ENCODE results near the gene FOXC2. TPM values are rescaled to one million over a fixed set of nuclear protein-coding genes. Genes with fewer than 3 reads are reported as not detected.
A peak's percentile ranks its signal among the peaks of the same experiment; 100 is the strongest.

FOXC2 gene
- not detected in 2 replicates for total RNA-seq (2016; rRNA removed; fragmentation: Illumina TruSeq; extraction: Trizol)
- not detected in 2 replicates for total RNA-seq (2016; cell fraction: cytosol; rRNA removed; fragmentation: Illumina TruSeq; extraction: Trizol; ENCODE audit: low read depth)
- total RNA-seq (2016; cell fraction: insoluble cytoplasmic fraction; rRNA removed; fragmentation: Illumina TruSeq; extraction: Trizol) = not detected in 2 replicates
- not detected in 2 replicates for total RNA-seq (2016; cell fraction: membrane; rRNA removed; fragmentation: Illumina TruSeq; extraction: Trizol)
- total RNA-seq (2016; cell fraction: nucleus; rRNA removed; fragmentation: Illumina TruSeq; extraction: Trizol) = not detected in 2 replicates
- polyA plus RNA-seq (2011; rRNA removed) = 0.05 TPM in 1 of 2 replicates, not detected in the other
- polyA plus RNA-seq (2011; cell fraction: cytosol; rRNA removed) = not detected in 2 replicates
- polyA plus RNA-seq (2011; cell fraction: nucleus; rRNA removed) = 0.26 and 0.31 TPM in 2 replicates
- 0.08 TPM in 1 of 2 replicates, not detected in the other for polyA plus RNA-seq (2012)
- polyA plus RNA-seq (2016; cell fraction: cytosol; fragmentation: Illumina TruSeq; extraction: Trizol; ENCODE audit: low read depth) = not detected in 2 replicates
- not detected in 2 replicates for polyA plus RNA-seq (2016; cell fraction: insoluble cytoplasmic fraction; fragmentation: Illumina TruSeq; extraction: Trizol; ENCODE audit: low read depth)
- not detected in 2 replicates for polyA plus RNA-seq (2016; cell fraction: membrane; fragmentation: Illumina TruSeq; extraction: Trizol; ENCODE audit: low read depth)
- not detected in 2 replicates for polyA plus RNA-seq (2016; cell fraction: nucleus; fragmentation: Illumina TruSeq; extraction: Trizol; ENCODE audit: insufficient read depth, low read depth)
- 0.82 TPM in 1 of 2 replicates, not detected in the other for polyA minus RNA-seq (2011; rRNA and poly(A)+ RNA removed; ENCODE audit: low replicate concordance)
- not detected in 2 replicates for polyA minus RNA-seq (2011; cell fraction: cytosol; rRNA and poly(A)+ RNA removed)
- polyA minus RNA-seq (2011; cell fraction: nucleus; rRNA and poly(A)+ RNA removed) = 0.13 TPM in 1 of 2 replicates, not detected in the other
- Bru-seq, nascent RNA = percentile 20 among the genes with signal in this experiment
- percentile 20 among the genes with signal in this experiment for BruChase-seq, experiment 1, labeled RNA remaining after a 6-hour chase
- BruChase-seq, experiment 2, labeled RNA remaining after a 2-hour chase = percentile 33 among the genes with signal in this experiment
- long read RNA-seq, experiment 1 = 0 reads
- long read RNA-seq, experiment 2 = 0 reads

- no peak within 1 kb of the TSS for H3K9ac ChIP-seq (ENCODE audit: insufficient read depth, low read depth, low read length)
- H4K20me1 ChIP-seq (ENCODE audit: insufficient read depth, low read length) = no peaks in the 10 kb centered on the region
- 39% methylated on average over 26 of the region's 30 CpGs for WGBS (ENCODE audit: low lambda C conversion rate)
- ChIA-PET POLR2A (no interaction called here), CTCF (ENCODE audit: low intra/inter-chr PET ratio, low total read pairs) (interaction anchor here (4.2 kb wide), 1 partner anchor 496 kb away, joined by 86 read pairs; no protein-coding TSS in a partner anchor)
- BruUV-seq (replicated peaks) = no TSS peak
- H2AFZ ChIP-seq (ENCODE audit: low read length) = no peak within 1 kb of the TSS
- no peak for FAIRE-seq
- H3K9me3 ChIP-seq (ENCODE audit: low read length) = no peaks in the 10 kb centered on the region
- H3K79me2 ChIP-seq (ENCODE audit: insufficient read depth, low read length) = no peaks in the 10 kb centered on the region
- no peak within 1 kb of the TSS for H3K4me3 ChIP-seq (replicated peaks in 1 of 3; ENCODE audit: insufficient read depth in 1 of 3, low read depth in 2 of 3, low read length in 3 of 3)
- H3K4me1 ChIP-seq (ENCODE audit: insufficient read depth, low read length) = no peaks in the 10 kb centered on the region
- intact Hi-C loops (cut with micrococcal nuclease; ENCODE audit: unreplicated experiment) = no loop called here
- DNase-seq (ENCODE audit: low spot score) = no peak
- H3K27ac ChIP-seq (ENCODE audit: extremely low read length, insufficient read depth, low read length) = no peak within 1 kb of the TSS
- H3K36me3 ChIP-seq (replicated peaks in 1 of 2; ENCODE audit: control insufficient read depth in 1 of 2, insufficient read depth in 2 of 2, low read length in 2 of 2) = no peaks in the 10 kb centered on the region
- H3K27me3 ChIP-seq (ENCODE audit: control insufficient read depth in 1 of 2, insufficient read depth in 2 of 2, low read length in 2 of 2) = peaks cover 13 to 65% of the 10 kb centered on the region in 2 experiments
- H3K4me2 ChIP-seq (ENCODE audit: low read depth, low read length) = no peak within 1 kb of the TSS
- TF ChIP-seq ZMYM3 (CRISPR knock-in tag; IDR thresholded peaks at IDR 0.05) = no peak
- no peak for TF ChIP-seq TFDP1 (CRISPR knock-in tag; IDR thresholded peaks at IDR 0.05; ENCODE audit: borderline replicate concordance)
- no peak for TF ChIP-seq MLX (CRISPR knock-in tag; IDR thresholded peaks at IDR 0.05)
- peak; percentile 34; the same call in 1 of the 2 replicates for TF ChIP-seq NFYB (CRISPR knock-in tag; IDR thresholded peaks at IDR 0.05)
- no peak for TF ChIP-seq ARNT (IDR thresholded peaks at IDR 0.05)
- no peak for ATAC-seq
- in situ Hi-C loops (cut with HindIII; ENCODE audit: extremely low pct_ligation_motif_present, low pct_unique_long_range_greater_than_20kb) = loop anchor here (5.0 to 10.0 kb wide), 4 partner anchors 308 to 708 kb away; no protein-coding TSS in a partner anchor
Measured at GRCh38 chr16:86566601-86566965, at the start of gene FOXC2. Gene FOXC2, plus strand, starts transcription at chr16:86566829. Its CDS starts 507 bp downstream, at chr16:86567336.
